Measurements from ENCODE around the gene CREG1. TPM values are rescaled to one million over a fixed set of nuclear protein-coding genes. Genes with fewer than 3 reads are reported as not detected.

CREG1 gene
- total RNA-seq, 4 donors from 2014 or later = 55.4 to 115 (median 97.5) TPM

DNA sequence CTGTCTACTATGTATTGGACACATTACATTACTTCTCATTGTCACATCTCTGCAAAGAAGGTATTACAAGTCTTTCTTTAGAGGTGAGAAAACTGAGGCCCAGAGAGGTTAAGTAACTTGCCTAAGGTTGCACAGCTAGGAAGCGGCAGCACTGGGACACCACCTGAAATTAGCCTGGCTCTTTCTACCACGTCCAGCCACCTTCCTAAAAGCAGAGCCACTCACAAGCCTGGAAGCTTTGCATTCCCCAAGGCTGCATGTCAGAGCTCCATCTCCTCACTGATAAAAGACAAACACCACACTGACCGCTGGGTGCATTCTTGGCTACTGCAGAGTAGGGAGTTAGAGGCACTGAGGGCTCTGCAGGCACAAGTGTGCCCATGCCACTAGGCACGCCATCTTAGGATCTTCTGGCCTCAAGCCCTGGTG, 37.7 kb downstream of the CREG1 start:
- Histone ChIP-seq H3K4me3 (peak overlapping the region in 1 of 4 donors; percentile 28), H3K36me3 (no peaks in the 10 kb centered on the region), H3K4me1 (peaks cover 0 to 7% (median 0%) of the 10 kb centered on the region in 4 donors), H3K27me3 (no peaks in the 10 kb centered on the region), H3K27ac (no peak overlapping the region), H3K9me3 (no peaks in the 10 kb centered on the region)
- no peak for TF ChIP-seq CTCF (IDR thresholded peaks at IDR 0.05)
- no peak for TF ChIP-seq POLR2AphosphoS5 (IDR thresholded peaks at IDR 0.05)
- no peak for TF ChIP-seq POLR2A (IDR thresholded peaks at IDR 0.05)
- no peak for TF ChIP-seq EP300 (IDR thresholded peaks at IDR 0.05; ENCODE audit: low read depth)
- intact Hi-C loops (cut with DNase I; ENCODE audit: low total_unique reads) (no loop called here), in situ Hi-C loops (cut with MboI; ENCODE audit: low pct_ligation_motif_present in 1 of 4, low pct_unique_long_range_greater_than_20kb in 1 of 4, low sequenced_read_pairs in 3 of 4) (no loop called here)
- WGBS, 2 donors (ENCODE audit: low coverage in 1 of 2) = 20 to 75% methylated on average over 1 to 4 of the region's 4 CpGs
- no peak for DNase-seq

- H3K27me3 ChIP-seq = no peaks in the 10 kb centered on the region
- no peak for DNase-seq
- no peak for TF ChIP-seq EP300 (IDR thresholded peaks at IDR 0.05; ENCODE audit: low read depth)
- TF ChIP-seq CTCF (IDR thresholded peaks at IDR 0.05) = no peak
- no peak for TF ChIP-seq POLR2A (IDR thresholded peaks at IDR 0.05)
- no peak for TF ChIP-seq POLR2AphosphoS5 (IDR thresholded peaks at IDR 0.05)
- intact Hi-C loops (cut with DNase I; ENCODE audit: low total_unique reads) (no loop called here), in situ Hi-C loops (cut with MboI; ENCODE audit: low pct_ligation_motif_present in 1 of 4, low pct_unique_long_range_greater_than_20kb in 1 of 4, low sequenced_read_pairs in 3 of 4) (no loop called here)
- no peak overlapping the region for H3K4me3 ChIP-seq
- no peaks in the 10 kb centered on the region for H3K36me3 ChIP-seq
- H3K9me3 ChIP-seq = no peaks in the 10 kb centered on the region
- 76 to 93% methylated on average over 3 of the region's 3 CpGs for WGBS, 2 donors (ENCODE audit: low coverage in 1 of 2)
- H3K4me1 ChIP-seq = peaks cover 0 to 7% (median 0%) of the 10 kb centered on the region in 4 donors
- no peak overlapping the region for H3K27ac ChIP-seq
These were observed 38.1 kb downstream of the CREG1 start for GRCh38 chr1:167515461-167515860.

DNA sequence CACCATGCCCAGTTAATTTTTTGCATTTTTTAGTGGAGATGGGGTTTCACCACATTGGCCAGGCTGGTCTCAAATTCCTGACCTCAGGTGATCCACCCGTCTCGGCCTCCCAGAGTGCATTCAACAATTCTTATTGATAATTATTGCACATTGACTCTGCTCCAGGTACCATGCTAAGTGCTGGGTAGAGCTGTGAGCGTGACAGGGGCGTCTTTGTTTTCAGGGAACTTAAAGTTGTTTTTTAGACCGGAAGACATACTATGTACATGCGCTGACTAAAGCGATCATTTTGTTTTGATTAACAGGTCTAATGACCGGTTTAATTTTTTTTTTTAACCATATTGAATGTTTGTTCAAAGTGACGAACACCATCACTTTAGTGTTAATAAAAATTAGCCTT, 39.3 kb downstream of the CREG1 start:
- Histone ChIP-seq H3K36me3 (no peaks in the 10 kb centered on the region), H3K27ac (no peak overlapping the region), H3K27me3 (no peaks in the 10 kb centered on the region), H3K4me1 (peaks cover 0 to 7% (median 0%) of the 10 kb centered on the region in 4 donors), H3K4me3 (no peak overlapping the region), H3K9me3 (no peaks in the 10 kb centered on the region)
- TF ChIP-seq POLR2AphosphoS5 (IDR thresholded peaks at IDR 0.05) (no peak), POLR2A (IDR thresholded peaks at IDR 0.05) (no peak), EP300 (IDR thresholded peaks at IDR 0.05; ENCODE audit: low read depth) (no peak), CTCF (IDR thresholded peaks at IDR 0.05) (no peak)
- WGBS, 2 donors (ENCODE audit: low coverage in 1 of 2) = 84 to 86% methylated on average over 7 to 9 of the region's 9 CpGs
- intact Hi-C loops (cut with DNase I; ENCODE audit: low total_unique reads) (no loop called here), in situ Hi-C loops (cut with MboI; ENCODE audit: low pct_ligation_motif_present in 1 of 4, low pct_unique_long_range_greater_than_20kb in 1 of 4, low sequenced_read_pairs in 3 of 4) (no loop called here)
- DNase-seq = no peak

- DNase-seq = no peak
- 28% methylated on average over 7 of the region's 7 CpGs; no CpG with 5 or more reads in 1 of the 2 donors for WGBS, 2 donors (ENCODE audit: low coverage in 1 of 2)
- Histone ChIP-seq H3K27me3 (no peaks in the 10 kb centered on the region), H3K4me1 (peaks cover 0 to 7% (median 0%) of the 10 kb centered on the region in 4 donors), H3K9me3 (no peaks in the 10 kb centered on the region), H3K36me3 (no peaks in the 10 kb centered on the region), H3K27ac (no peak overlapping the region), H3K4me3 (no peak overlapping the region)
- in situ Hi-C loops (cut with MboI; ENCODE audit: low pct_ligation_motif_present in 1 of 4, low pct_unique_long_range_greater_than_20kb in 1 of 4, low sequenced_read_pairs in 3 of 4) (no loop called here), intact Hi-C loops (cut with DNase I; ENCODE audit: low total_unique reads) (no loop called here)
- TF ChIP-seq CTCF (IDR thresholded peaks at IDR 0.05) (no peak), POLR2A (IDR thresholded peaks at IDR 0.05) (no peak), POLR2AphosphoS5 (IDR thresholded peaks at IDR 0.05) (no peak), EP300 (IDR thresholded peaks at IDR 0.05; ENCODE audit: low read depth) (no peak)
These were observed 41.4 kb downstream of the CREG1 start for GRCh38 chr1:167512046-167512654.
